RWPE2 (cell line): ENCODE results near the gene BABAM1.

Experiments
- ATAC-seq: fragments of 200-7000 bp; cut with Tn5 transposase; 3 replicates; pipeline ENCODE4 v1.9.1; 2021; ENCODE audit warnings: low read depth
- DNase-seq: peaks from one replicate; pipeline ENCODE4 v3.0.0-alpha.2; 2020; ENCODE audit warnings: low spot score
- H3K27ac ChIP-seq: fragments of 450-650 bp; 2 replicates; pipeline ENCODE4 v1.5.1; 2017; ENCODE audit warnings: mild to moderate bottlenecking; ENCODE audit not compliant: poor library complexity, severe bottlenecking
- H3K27me3 ChIP-seq: fragments of 250-450 bp; sonication (Bioruptor Pico); 2 replicates; pipeline ENCODE4 v1.5.1; 2021; ENCODE audit warnings: mild to moderate bottlenecking, moderate library complexity; ENCODE audit not compliant: insufficient read depth, poor library complexity, severe bottlenecking
- H3K36me3 ChIP-seq: fragments of 250-450 bp; sonication (Bioruptor Pico); 2 replicates; pipeline ENCODE4 v1.5.1; 2020; ENCODE audit warnings: low read depth, mild to moderate bottlenecking, moderate library complexity
- H3K4me1 ChIP-seq: fragments of 250-450 bp; sonication (Bioruptor Pico); 2 replicates; pipeline ENCODE4 v1.5.1; 2021; ENCODE audit warnings: mild to moderate bottlenecking, moderate library complexity; ENCODE audit not compliant: insufficient read depth, poor library complexity, severe bottlenecking
- H3K4me3 ChIP-seq: fragments of 250-450 bp; sonication (Bioruptor Pico); 2 replicates; pipeline ENCODE4 v1.5.1; 2021; ENCODE audit warnings: mild to moderate bottlenecking, moderate library complexity; ENCODE audit not compliant: severe bottlenecking
- H3K9me3 ChIP-seq: fragments of 250-450 bp; sonication (Bioruptor Pico); 2 replicates; pipeline ENCODE4 v1.5.1; 2021; ENCODE audit warnings: mild to moderate bottlenecking, moderate library complexity; ENCODE audit not compliant: severe bottlenecking
- CTCF ChIP-seq: fragments of 450-650 bp; IDR thresholded peaks from one replicate; pipeline ENCODE4 v1.5.1; 2017; ENCODE audit warnings: mild to moderate bottlenecking, moderate library complexity; ENCODE audit not compliant: poor library complexity, severe bottlenecking

The BABAM1 gene

DNA sequence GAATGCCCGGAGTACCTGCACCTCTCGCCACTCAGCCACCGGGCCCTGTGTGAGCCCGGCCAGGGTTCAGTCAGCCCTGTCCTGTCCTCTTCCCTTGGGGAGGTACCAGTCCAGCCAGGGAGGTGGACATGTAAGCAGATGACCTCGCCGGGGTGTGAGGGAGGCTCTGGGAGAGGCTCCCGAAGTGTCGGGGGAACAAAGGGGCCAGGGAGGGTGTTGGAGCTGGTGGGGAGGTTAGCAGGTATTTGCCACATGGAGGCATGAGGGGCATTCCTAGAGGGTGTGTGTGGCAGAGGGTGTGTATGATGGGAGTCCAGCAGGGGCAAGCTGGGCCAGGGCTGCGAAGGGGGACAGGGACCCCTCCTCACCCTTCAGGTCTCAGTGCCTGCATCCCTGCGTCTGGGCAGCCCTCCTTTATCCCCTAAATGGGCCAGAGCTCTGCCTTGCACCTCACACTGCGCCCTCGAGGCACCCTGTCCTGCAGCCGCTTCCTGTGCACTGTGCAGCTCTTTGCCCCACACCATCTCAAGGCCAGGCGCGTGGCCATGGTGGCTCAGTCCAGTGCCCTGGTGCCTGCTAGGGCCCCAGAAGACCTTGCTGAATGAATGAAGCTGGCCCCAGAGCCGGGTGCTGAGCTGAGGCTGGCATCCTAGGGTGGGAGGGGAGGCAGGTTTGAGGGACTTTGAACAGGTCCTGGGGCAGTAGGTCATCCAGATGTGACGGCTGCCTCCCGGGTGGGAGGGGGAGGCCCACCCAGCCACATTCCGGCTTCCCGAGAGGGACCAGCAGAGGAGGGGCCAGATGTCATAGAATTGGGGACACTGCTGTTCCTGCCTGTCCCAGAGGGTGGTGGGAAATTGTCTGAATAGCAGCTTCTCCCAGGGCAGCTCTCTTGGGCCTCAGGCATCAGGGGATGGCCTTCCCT is 45.2 kb downstream of the BABAM1 start:
- ATAC-seq = no peak
- DNase-seq = no peak
- Histone ChIP-seq H3K27me3 (no peaks in the 10 kb centered on the region), H3K9me3 (no peaks in the 10 kb centered on the region), H3K4me3 (no peak overlapping the region), H3K4me1 (peaks cover 13% of the 10 kb centered on the region), H3K27ac (peak overlapping the region; percentile 66), H3K36me3 (peaks cover 39% of the 10 kb centered on the region)
- no peak for TF ChIP-seq CTCF

DNA sequence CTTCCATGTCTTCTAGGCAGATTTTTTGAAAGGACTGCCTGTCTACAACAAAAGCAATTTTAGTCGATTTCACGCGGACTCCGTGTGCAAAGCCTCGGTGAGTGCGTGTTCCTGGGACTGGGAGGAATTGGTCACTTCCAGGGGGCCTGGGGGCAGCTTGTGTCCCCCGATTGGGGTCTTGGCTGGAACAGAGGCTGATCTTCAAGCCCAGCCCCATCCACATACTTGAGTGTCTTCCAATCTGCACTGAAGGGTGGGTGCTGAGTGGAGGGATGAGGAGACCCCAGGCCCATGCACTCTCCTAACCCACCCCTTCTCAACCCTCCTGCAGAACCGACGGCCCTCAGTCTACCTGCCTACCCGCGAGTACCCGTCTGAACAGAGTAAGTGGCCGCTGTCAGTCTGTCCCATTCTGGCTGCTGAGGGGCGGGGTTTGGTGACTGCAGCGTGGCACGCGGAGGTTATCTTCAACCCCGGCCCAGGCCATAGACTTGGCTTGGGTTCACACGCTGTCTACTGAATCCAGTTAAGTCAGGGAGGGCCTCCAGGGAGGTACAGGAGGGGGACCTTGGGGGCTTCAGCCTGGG is 46.9 kb downstream of the BABAM1 start:
- DNase-seq = no peak
- H3K27me3 ChIP-seq = no peaks in the 10 kb centered on the region
- H3K4me1 ChIP-seq = peaks cover 18% of the 10 kb centered on the region
- H3K27ac ChIP-seq = no peak overlapping the region
- no peak for ATAC-seq
- H3K36me3 ChIP-seq = peaks cover 53% of the 10 kb centered on the region
- no peaks in the 10 kb centered on the region for H3K9me3 ChIP-seq
- TF ChIP-seq CTCF = no peak
- H3K4me3 ChIP-seq = no peak overlapping the region

DNA sequence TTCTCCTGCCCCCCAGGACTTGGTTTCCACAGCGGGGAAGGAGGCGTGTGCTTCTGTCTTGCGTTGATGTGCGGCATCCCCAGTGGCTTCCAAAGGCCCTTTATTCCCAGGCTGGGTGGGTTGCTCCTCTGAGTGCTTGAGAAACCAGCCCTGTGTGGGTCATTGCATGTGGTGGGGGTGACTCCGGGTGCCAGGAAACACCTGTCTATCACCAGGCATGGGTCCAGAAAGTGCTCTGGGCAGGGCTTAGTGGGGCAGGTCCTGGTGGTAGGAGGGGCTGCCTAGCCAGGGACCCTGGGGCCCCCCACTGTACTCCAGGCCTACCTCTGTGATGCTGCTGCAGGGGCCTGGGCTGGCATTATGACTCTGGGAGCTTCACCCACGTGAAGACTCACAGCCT is 51.7 kb downstream of the BABAM1 start:
- Histone ChIP-seq H3K9me3 (no peaks in the 10 kb centered on the region), H3K4me1 (peaks cover 9% of the 10 kb centered on the region), H3K27me3 (no peaks in the 10 kb centered on the region), H3K4me3 (no peak overlapping the region), H3K36me3 (peaks cover 61% of the 10 kb centered on the region), H3K27ac (no peak overlapping the region)
- ATAC-seq = no peak
- no peak for TF ChIP-seq CTCF
- DNase-seq = no peak

GRCh38 chr19:17319473-17320238 is 52.4 kb downstream of the BABAM1 start:
- Histone ChIP-seq H3K36me3 (peaks cover 54% of the 10 kb centered on the region), H3K4me3 (no peak overlapping the region), H3K4me1 (peaks cover 9% of the 10 kb centered on the region), H3K9me3 (no peaks in the 10 kb centered on the region), H3K27me3 (no peaks in the 10 kb centered on the region), H3K27ac (no peak overlapping the region)
- TF ChIP-seq CTCF = no peak
- ATAC-seq (no peak), DNase-seq (no peak)
